DND-41 (cell line): Measurements from ENCODE around the gene TVP23C.

Experiments used
- ATAC-seq: fragments of 200-7000 bp; cut with Tn5 transposase; 3 replicates; pipeline ENCODE4 v1.9.1; 2021; ENCODE audit warnings: low read depth; ENCODE audit not compliant: insufficient read depth
- DNase-seq: peaks from one replicate; pipeline ENCODE4 v3.0.0-alpha.2; 2020
- H2AFZ ChIP-seq: 2 replicates; pipeline ENCODE4 v1.6.0; 2012; ENCODE audit warnings: low read depth, low read length
- H3K27ac ChIP-seq: 2 replicates; pipeline ENCODE4 v1.5.1; 2012; ENCODE audit warnings: low read length, inconsistent platforms
- H3K27me3 ChIP-seq: fragments of 200-600 bp; sonication (generic); 2 replicates; pipeline ENCODE4 v1.6.0; 2012; ENCODE audit warnings: low read length, mild to moderate bottlenecking, inconsistent platforms; ENCODE audit not compliant: insufficient read depth, poor library complexity
- H3K36me3 ChIP-seq: 2 replicates; pipeline ENCODE4 v1.5.1; 2012; ENCODE audit warnings: low read length, inconsistent platforms; ENCODE audit not compliant: insufficient read depth
- H3K4me1 ChIP-seq: 2 replicates; pipeline ENCODE4 v1.5.1; 2012; ENCODE audit warnings: mild to moderate bottlenecking, low read length; ENCODE audit not compliant: insufficient read depth
- H3K4me2 ChIP-seq: 2 replicates; pipeline ENCODE4 v1.6.0; 2012; ENCODE audit warnings: mild to moderate bottlenecking, moderate library complexity, low read length, inconsistent platforms; ENCODE audit not compliant: insufficient read depth
- H3K4me3 ChIP-seq, 2 experiments: fragments of 200-600 bp in 1 of 2; shearing (Covaris generic) in 1 of 2; 2 replicates each; pipeline ENCODE4 v1.5.1; 2012 to 2016; ENCODE audit warnings: inconsistent platforms in 2 of 2, low read length in 2 of 2, mild to moderate bottlenecking in 2 of 2, low read depth in 1 of 2, moderate library complexity in 1 of 2
- H3K79me2 ChIP-seq: 2 replicates; pipeline ENCODE4 v1.6.0; 2012; ENCODE audit warnings: low read length, inconsistent platforms; ENCODE audit not compliant: insufficient read depth
- H3K9ac ChIP-seq: 2 replicates; pipeline ENCODE4 v1.6.0; 2012; ENCODE audit warnings: low read depth, mild to moderate bottlenecking, inconsistent platforms, low read length, moderate library complexity
- H3K9me3 ChIP-seq: 2 replicates; pipeline ENCODE4 v1.5.1; 2012; ENCODE audit warnings: low read length, moderate library complexity, mild to moderate bottlenecking, inconsistent platforms; ENCODE audit not compliant: insufficient read depth, severe bottlenecking
- H4K20me1 ChIP-seq: 2 replicates; pipeline ENCODE4 v1.6.0; 2012; ENCODE audit warnings: low read length; ENCODE audit not compliant: insufficient read depth
- CTCF ChIP-seq: IDR thresholded peaks from 2 replicates; pipeline ENCODE4 v1.5.1; 2012; ENCODE audit warnings: borderline replicate concordance, low read length, moderate library complexity, mild to moderate bottlenecking; ENCODE audit not compliant: poor library complexity, severe bottlenecking; ENCODE audit errors: extremely low read depth
- EZH2 ChIP-seq: IDR thresholded peaks from 3 replicates; pipeline ENCODE4 v1.6.1; 2012; ENCODE audit warnings: borderline replicate concordance, low read depth, mild to moderate bottlenecking, moderate library complexity, low read length, inconsistent platforms; ENCODE audit not compliant: severe bottlenecking

TVP23C gene

GRCh38 chr17:15498107-15498506, 65.2 kb downstream of the TVP23C start:
- peak; percentile 65 for ATAC-seq
- Histone ChIP-seq H3K79me2 (no peaks in the 10 kb centered on the region), H3K9ac (no peak overlapping the region), H4K20me1 (no peaks in the 10 kb centered on the region), H3K27ac (no peak overlapping the region), H3K27me3 (no peaks in the 10 kb centered on the region), H3K4me2 (no peak overlapping the region), H3K4me3 (no peak overlapping the region), H3K9me3 (no peaks in the 10 kb centered on the region), H3K4me1 (no peaks in the 10 kb centered on the region), H2AFZ (no peak overlapping the region), H3K36me3 (no peaks in the 10 kb centered on the region)
- peak; percentile 9 for DNase-seq
- TF ChIP-seq EZH2, result no peak
- TF ChIP-seq CTCF, result no peak

- H3K36me3 ChIP-seq, result no peaks in the 10 kb centered on the region
- no peaks in the 10 kb centered on the region for H3K27me3 ChIP-seq
- no peaks in the 10 kb centered on the region for H3K4me1 ChIP-seq
- H3K27ac ChIP-seq, result no peak overlapping the region
- H3K79me2 ChIP-seq, result no peaks in the 10 kb centered on the region
- no peaks in the 10 kb centered on the region for H4K20me1 ChIP-seq
- no peak for ATAC-seq
- no peak for DNase-seq
- H3K4me2 ChIP-seq, result no peak overlapping the region
- TF ChIP-seq EZH2, result no peak
- TF ChIP-seq CTCF, result no peak
- no peak overlapping the region for H3K9ac ChIP-seq
- H3K4me3 ChIP-seq, result no peak overlapping the region
- H3K9me3 ChIP-seq, result no peaks in the 10 kb centered on the region
- H2AFZ ChIP-seq, result no peak overlapping the region
Measured at GRCh38 chr17:15496735-15497670, 66.3 kb downstream of the TVP23C start.

- H3K9ac ChIP-seq, result no peak overlapping the region
- no peak overlapping the region for H2AFZ ChIP-seq
- no peaks in the 10 kb centered on the region for H4K20me1 ChIP-seq
- TF ChIP-seq EZH2 (no peak), CTCF (no peak)
- no peaks in the 10 kb centered on the region for H3K36me3 ChIP-seq
- H3K27me3 ChIP-seq, result no peaks in the 10 kb centered on the region
- no peak overlapping the region for H3K27ac ChIP-seq
- DNase-seq, result no peak
- H3K4me3 ChIP-seq, result no peak overlapping the region
- no peaks in the 10 kb centered on the region for H3K9me3 ChIP-seq
- ATAC-seq, result no peak
- no peak overlapping the region for H3K4me2 ChIP-seq
- H3K4me1 ChIP-seq, result no peaks in the 10 kb centered on the region
- H3K79me2 ChIP-seq, result no peaks in the 10 kb centered on the region
Measured at GRCh38 chr17:15494821-15495220, 68.5 kb downstream of the TVP23C start.
